Mucosa of rectum (tissue), 2 donors: Measurements from ENCODE around the gene WDR12.
"Not testable (repeated sequence)": the region's sequence is repeated elsewhere in the genome, so short reads cannot be mapped to it uniquely, and the experiment has no call there.

ENCODE experiments used
- H3K27ac ChIP-seq, 2 donors: one replicate each; pipeline ENCODE4 v1.7.0; 2013; ENCODE audit warnings: inconsistent platforms in 2 of 2, low read depth in 2 of 2, low read length in 2 of 2
- H3K27me3 ChIP-seq, 2 donors: one replicate each; pipeline ENCODE4 v1.7.0; 2013; ENCODE audit warnings: low read length in 2 of 2; ENCODE audit not compliant: control insufficient read depth in 2 of 2, insufficient read depth in 2 of 2
- H3K36me3 ChIP-seq, 2 donors: one replicate each; pipeline ENCODE4 v1.7.0; 2013; ENCODE audit warnings: low read length in 2 of 2; ENCODE audit not compliant: control insufficient read depth in 2 of 2, insufficient read depth in 2 of 2
- H3K4me1 ChIP-seq, 2 donors: one replicate each; pipeline ENCODE4 v1.7.0; 2013; ENCODE audit warnings: low read length in 2 of 2, mild to moderate bottlenecking in 1 of 2; ENCODE audit not compliant: control insufficient read depth in 2 of 2, insufficient read depth in 2 of 2
- H3K4me3 ChIP-seq, 2 donors: one replicate each; pipeline ENCODE4 v1.7.0; 2013; ENCODE audit warnings: low read length in 2 of 2
- H3K9ac ChIP-seq, 2 donors: one replicate each; pipeline ENCODE4 v1.7.0; 2013; ENCODE audit warnings: low read length in 2 of 2, low read depth in 1 of 2, mild to moderate bottlenecking in 1 of 2
- H3K9me3 ChIP-seq, 2 donors: one replicate each; pipeline ENCODE4 v1.7.0; 2013; ENCODE audit warnings: low read length in 2 of 2; ENCODE audit not compliant: control insufficient read depth in 2 of 2
- donor health status: healthy.
- donor health status: Normal muscosa, but diverticular disease.

The WDR12 gene

GRCh38 chr2:202905507-202905906 is 6.0 kb downstream of the WDR12 start:
- not testable (repeated sequence) for H3K4me3 ChIP-seq, H3K4me1 ChIP-seq, H3K27ac ChIP-seq, H3K27me3 ChIP-seq, H3K9me3 ChIP-seq, H3K9ac ChIP-seq, H3K36me3 ChIP-seq

DNA sequence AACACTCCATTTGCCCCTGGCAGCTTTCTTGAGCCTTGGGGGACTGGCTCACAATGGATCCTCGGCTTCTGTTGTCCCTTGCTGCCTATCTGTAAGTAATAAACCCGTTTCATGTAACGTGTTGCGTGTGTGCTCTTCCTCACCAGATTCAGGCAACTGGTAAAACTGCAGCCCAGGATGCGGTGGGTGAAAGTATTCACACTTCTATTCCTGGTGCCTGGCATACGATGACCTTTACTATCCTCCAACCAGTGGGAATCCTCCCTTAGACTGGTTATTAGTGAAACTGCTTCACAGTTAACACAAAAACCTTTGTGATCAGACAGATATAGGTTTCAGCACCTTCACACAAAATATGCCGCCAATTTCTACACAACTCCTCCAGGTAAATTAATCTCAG is 26.3 kb downstream of the WDR12 start:
- Histone ChIP-seq H3K4me1 (no peaks in the 10 kb centered on the region), H3K4me3 (no peak overlapping the region), H3K9me3 (no peaks in the 10 kb centered on the region), H3K27me3 (no peaks in the 10 kb centered on the region), H3K9ac (no peak overlapping the region), H3K27ac (no peak overlapping the region), H3K36me3 (peaks cover 0 to 24% of the 10 kb centered on the region in 2 donors)

- Histone ChIP-seq H3K27me3 (no peaks in the 10 kb centered on the region), H3K4me1 (no peaks in the 10 kb centered on the region), H3K9me3 (no peaks in the 10 kb centered on the region), H3K36me3 (peaks cover 0 to 24% of the 10 kb centered on the region in 2 donors), H3K4me3 (no peak overlapping the region), H3K27ac (no peak overlapping the region), H3K9ac (no peak overlapping the region)
Measured at GRCh38 chr2:202883987-202884675, 27.3 kb downstream of the WDR12 start.

DNA sequence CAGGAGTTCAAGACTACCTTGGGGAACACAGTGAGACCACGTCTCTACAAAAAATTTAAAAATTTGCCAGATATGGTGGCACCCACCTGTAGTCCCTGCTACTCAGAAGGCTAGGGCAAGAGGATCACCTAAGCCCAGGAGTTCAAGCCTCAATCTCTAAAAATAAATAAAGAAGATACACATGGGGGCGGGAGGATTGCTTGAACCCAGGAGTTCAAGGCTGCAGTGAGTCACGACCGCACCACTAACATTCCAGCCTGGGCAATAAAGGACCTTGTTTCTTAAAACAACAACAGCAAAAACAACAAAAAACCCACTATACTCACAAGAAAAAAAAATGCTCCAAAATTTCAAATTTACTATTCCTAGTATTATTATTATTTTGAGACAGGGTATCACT is 29.9 kb downstream of the WDR12 start:
- no peak overlapping the region for H3K4me3 ChIP-seq
- H3K27ac ChIP-seq: no peak overlapping the region
- no peaks in the 10 kb centered on the region for H3K4me1 ChIP-seq
- peaks cover 0 to 17% of the 10 kb centered on the region in 2 donors for H3K36me3 ChIP-seq
- no peak overlapping the region for H3K9ac ChIP-seq
- H3K9me3 ChIP-seq: no peaks in the 10 kb centered on the region
- H3K27me3 ChIP-seq: no peaks in the 10 kb centered on the region

DNA sequence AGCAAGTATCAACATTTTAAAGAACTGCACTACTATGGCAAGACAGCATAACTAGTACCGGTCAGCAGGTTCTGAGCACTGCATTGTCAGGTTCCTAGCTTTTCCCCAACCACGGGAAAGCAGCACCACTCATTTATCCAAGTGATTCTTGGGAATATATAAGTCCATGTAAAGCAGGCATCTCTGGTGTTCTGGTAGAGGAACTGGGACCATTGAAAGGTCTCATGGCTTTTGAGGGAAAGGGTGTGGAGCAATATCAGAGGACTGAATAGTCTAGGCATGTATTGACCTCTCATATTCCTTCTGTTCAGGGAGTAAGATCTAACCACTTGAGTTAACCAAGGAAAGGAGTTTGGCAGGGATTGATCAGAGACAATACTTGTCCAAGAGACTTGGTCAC is 33.8 kb downstream of the WDR12 start:
- no peaks in the 10 kb centered on the region for H3K4me1 ChIP-seq

GRCh38 chr2:202871300-202872141 is 40.0 kb downstream of the WDR12 start, which contains the start of gene ICA1L:
ICA1L (minus strand) TSS chr2:202871766; CDS start chr2:202829009, 42,757 bp downstream.
- H3K36me3 ChIP-seq: no peaks in the 10 kb centered on the region
- H3K27ac ChIP-seq: peak within 1 kb of the TSS; percentile 15 to 32
- H3K4me1 ChIP-seq: peaks cover 0 to 7% of the 10 kb centered on the region in 2 donors
- H3K9me3 ChIP-seq: no peaks in the 10 kb centered on the region
- peak within 1 kb of the TSS; percentile 85 to 96 for H3K4me3 ChIP-seq
- peaks cover 0 to 2% of the 10 kb centered on the region in 2 donors for H3K27me3 ChIP-seq
- H3K9ac ChIP-seq: peak within 1 kb of the TSS; percentile 32 to 79

More for the DNA sequence above, 33.8 kb downstream of the WDR12 start:
- Histone ChIP-seq H3K9ac (no peak overlapping the region), H3K27me3 (peaks cover 0 to 2% of the 10 kb centered on the region in 2 donors), H3K4me3 (no peak overlapping the region), H3K9me3 (no peaks in the 10 kb centered on the region), H3K36me3 (peaks cover 0 to 4% of the 10 kb centered on the region in 2 donors), H3K27ac (no peak overlapping the region)

- Histone ChIP-seq H3K36me3 (no peaks in the 10 kb centered on the region), H3K9me3 (no peaks in the 10 kb centered on the region), H3K27me3 (peaks cover 0 to 2% of the 10 kb centered on the region in 2 donors), H3K27ac (peak overlapping the region; percentile 15 to 32), H3K4me1 (peaks cover 0 to 7% of the 10 kb centered on the region in 2 donors), H3K4me3 (peak overlapping the region; percentile 85 to 96), H3K9ac (peak overlapping the region; percentile 32 to 79)
Measured at GRCh38 chr2:202870431-202871299, 40.8 kb downstream of the WDR12 start.

GRCh38 chr2:202861987-202862386 is 49.5 kb downstream of the WDR12 start:
- Histone ChIP-seq H3K27ac (no peak overlapping the region), H3K9ac (no peak overlapping the region), H3K4me3 (no peak overlapping the region), H3K4me1 (no peaks in the 10 kb centered on the region), H3K36me3 (no peaks in the 10 kb centered on the region), H3K9me3 (no peaks in the 10 kb centered on the region), H3K27me3 (no peaks in the 10 kb centered on the region)

DNA sequence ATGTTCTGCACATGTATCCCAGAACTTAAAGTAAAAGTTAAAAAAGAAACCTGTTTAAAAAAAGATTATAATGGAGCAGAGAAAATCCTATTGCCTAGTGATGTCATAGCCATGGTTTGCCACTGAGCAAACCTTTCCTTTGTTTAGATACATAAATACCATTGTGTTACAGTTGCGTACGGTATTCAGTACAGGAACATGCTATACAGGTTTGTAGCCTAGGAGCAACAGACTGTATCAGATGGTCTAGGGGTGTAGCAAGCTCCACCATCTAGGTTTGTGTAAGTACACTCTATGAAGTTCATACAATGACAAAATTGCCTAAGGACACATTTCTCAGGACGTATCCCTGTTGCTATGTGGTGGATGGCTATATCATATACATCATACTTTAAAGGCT is 52.9 kb downstream of the WDR12 start:
- Histone ChIP-seq H3K27ac (no peak overlapping the region), H3K9me3 (no peaks in the 10 kb centered on the region), H3K36me3 (no peaks in the 10 kb centered on the region), H3K4me3 (no peak overlapping the region), H3K4me1 (no peaks in the 10 kb centered on the region), H3K27me3 (no peaks in the 10 kb centered on the region), H3K9ac (no peak overlapping the region)
